VCaP (cell line): ENCODE results near the gene POLA2.

Experiments used
- H3K27ac ChIP-seq: fragments of 450-650 bp; 2 replicates; pipeline ENCODE4 v1.5.1; 2017
- CTCF ChIP-seq: fragments of 450-650 bp; conservative IDR thresholded peaks from 2 replicates; pipeline ENCODE4 v1.5.1; 2017; ENCODE audit warnings: mild to moderate bottlenecking, moderate library complexity

The POLA2 gene

GRCh38 chr11:65217441-65218423 lies 44.0 kb upstream of the POLA2 start:
- H3K27ac ChIP-seq: no peak overlapping the region
- no peak for TF ChIP-seq CTCF

GRCh38 chr11:65218446-65218845 lies 43.3 kb upstream of the POLA2 start:
- H3K27ac ChIP-seq: no peak overlapping the region
- no peak for TF ChIP-seq CTCF

GRCh38 chr11:65219930-65220213 lies 41.9 kb upstream of the POLA2 start:
- no peak for TF ChIP-seq CTCF
- peak overlapping the region; percentile 49 for H3K27ac ChIP-seq

- H3K27ac ChIP-seq: no peak overlapping the region
- no peak for TF ChIP-seq CTCF
These were observed 40.7 kb upstream of the POLA2 start for GRCh38 chr11:65221026-65221425.

GRCh38 chr11:65223011-65223410 lies 38.8 kb upstream of the POLA2 start:
- TF ChIP-seq CTCF: no peak

GRCh38 chr11:65224930-65225278 lies 36.9 kb upstream of the POLA2 start:
- no peak for TF ChIP-seq CTCF
- no peak overlapping the region for H3K27ac ChIP-seq

More at GRCh38 chr11:65223011-65223410, 38.8 kb upstream of the POLA2 start:
- no peak overlapping the region for H3K27ac ChIP-seq

- peak overlapping the region; percentile 3; the same call in 1 of the 2 replicates for H3K27ac ChIP-seq
- TF ChIP-seq CTCF: peak; percentile 79
These were observed 36.3 kb upstream of the POLA2 start for GRCh38 chr11:65225279-65226102.
